ENCODE measurements around the gene GRAMD2B.

DNA sequence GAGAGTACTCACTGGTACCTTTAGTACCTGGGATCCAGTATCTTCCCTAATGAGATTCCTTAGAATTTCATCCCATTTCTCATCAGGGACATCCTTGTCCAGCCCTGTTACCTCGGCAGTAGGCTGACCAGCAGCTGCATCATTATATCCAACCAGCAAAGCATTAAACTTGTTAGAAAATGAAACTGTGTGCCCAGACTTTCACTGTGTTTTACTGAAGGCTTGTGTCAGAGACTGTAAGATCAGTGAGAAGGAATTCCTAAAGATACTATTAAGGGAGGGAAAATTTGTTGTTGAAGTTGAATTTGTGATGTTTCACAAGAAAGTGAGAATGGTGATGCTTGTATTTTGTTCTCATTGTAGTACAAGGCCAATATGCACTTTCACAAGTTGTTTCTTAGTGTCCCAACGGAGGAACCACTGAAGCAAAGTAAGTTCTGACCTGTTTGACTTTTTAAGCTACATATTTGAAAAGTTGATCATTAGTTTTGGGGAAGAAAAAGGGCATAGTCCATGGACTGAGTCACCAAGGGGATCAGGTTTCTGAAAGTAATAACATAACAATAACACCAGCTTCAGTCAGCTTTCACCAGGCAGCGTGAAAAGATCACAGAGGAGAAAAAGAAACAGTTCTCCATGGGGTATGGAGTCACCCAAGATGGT is 48.8 kb downstream of the GRAMD2B start:
- TF ChIP-seq POLR2A (IDR thresholded peaks at IDR 0.05; ENCODE audit: low read length) (no peak), GATA1 (IDR thresholded peaks at IDR 0.05; ENCODE audit: low read depth, low read length) (no peak)
